HCT116 (cell line): ENCODE data around the gene PHC3. TPM values are rescaled to one million over a fixed set of nuclear protein-coding genes. Genes with fewer than 3 reads are reported as not detected.

ENCODE experiments used
- ATAC-seq: fragments of 200-7000 bp; cut with Tn5 transposase; 2 replicates; pipeline ENCODE4 v1.9.1; 2020; ENCODE audit warnings: mild to moderate bottlenecking, moderate library complexity
- BruUV-seq: library from RNA; stranded (reverse); fragments of 400-500 nt; replicated peaks from 2 replicates; lab custom pipeline; 2021; lab: Mats Ljungman, UMichigan
- CTCF ChIA-PET: fragments of 300-600 bp; sonication (Branson Sonifier 250); formaldehyde crosslinking; loops from one replicate; lab custom pipeline; 2021; ENCODE audit warnings: antibody characterized with exemption; lab: Charles Lee
- POLR2A ChIA-PET: fragments of 300-600, 350-600 bp; sonication (Branson Sonifier 250); formaldehyde crosslinking; loops from one replicate; lab custom pipeline; 2021; ENCODE audit warnings: antibody characterized with exemption; lab: Charles Lee
- RAD21 ChIA-PET, 2 experiments: fragments of 300-600 bp; sonication (Branson Sonifier 250); formaldehyde crosslinking; loops; one replicate each; lab custom pipeline; 2023; ENCODE audit warnings: low total read pairs in 2 of 2; ENCODE audit not compliant: uncharacterized antibody in 2 of 2, unreplicated experiment in 2 of 2, low non-redundant PET in 1 of 2; lab: Charles Lee
- DNase-seq: peaks from one replicate; pipeline ENCODE4 v3.0.0-alpha.2; 2010; ENCODE audit warnings: low read depth, low spot score
- H2AFZ ChIP-seq: fragments of 200-600 bp; shearing (Covaris generic), sonication (generic); 2 replicates; pipeline ENCODE4 v1.6.1; 2017; ENCODE audit warnings: low read depth, mixed run types, mixed read lengths, antibody characterized with exemption, low read length; ENCODE audit not compliant: poor library complexity, severe bottlenecking
- H3K27ac ChIP-seq: 2 replicates; pipeline ENCODE4 v1.5.1; 2012; ENCODE audit warnings: low read depth, low read length
- H3K27me3 ChIP-seq: fragments of 200-600 bp; sonication (generic); 2 replicates; pipeline ENCODE4 v1.6.1; 2016; ENCODE audit warnings: mixed run types, low read length, mixed read lengths; ENCODE audit not compliant: insufficient read depth
- H3K36me3 ChIP-seq, 2 experiments: fragments of 200-500 bp in 1 of 2; fragments of 200-600 bp in 1 of 2; sonication (Bioruptor generic) in 1 of 2; sonication (generic) in 1 of 2; 2 replicates each; pipeline versions ENCODE4 v1.5.1 to v1.6.1; 2014 to 2016; ENCODE audit warnings: low read length in 2 of 2, inconsistent platforms in 1 of 2, mixed read lengths in 1 of 2, mixed run types in 1 of 2; ENCODE audit not compliant: insufficient read depth in 2 of 2, control insufficient read depth in 1 of 2
- H3K4me1 ChIP-seq, 2 experiments: fragments of 200-600 bp in 1 of 2; sonication (generic) in 1 of 2; 2 replicates each; pipeline versions ENCODE4 v1.5.1 to v1.6.1; 2012 to 2017; ENCODE audit warnings: low read length in 2 of 2, inconsistent platforms in 1 of 2, mild to moderate bottlenecking in 1 of 2, mixed read lengths in 1 of 2, mixed run types in 1 of 2, moderate library complexity in 1 of 2; ENCODE audit not compliant: insufficient read depth in 2 of 2, control insufficient read depth in 1 of 2
- H3K4me2 ChIP-seq: fragments of 200-600 bp; sonication (generic); 2 replicates; pipeline ENCODE4 v1.6.1; 2017; ENCODE audit warnings: mixed run types, low read length, mixed read lengths
- H3K4me3 ChIP-seq, 2 experiments: fragments of 200-600 bp in 1 of 2; sonication (generic) in 1 of 2; replicated peaks in 1 of 2; 2 replicates each; pipeline ENCODE4 v1.5.1; 2011 to 2016; ENCODE audit warnings: low read length in 2 of 2, control low read depth in 1 of 2, low read depth in 1 of 2, mild to moderate bottlenecking in 1 of 2, mixed read lengths in 1 of 2, mixed run types in 1 of 2
- H3K79me2 ChIP-seq: fragments of 200-600 bp; sonication (generic); 2 replicates; pipeline ENCODE4 v1.6.1; 2017; ENCODE audit warnings: mild to moderate bottlenecking, mixed run types, low read length, moderate library complexity, mixed read lengths; ENCODE audit not compliant: insufficient read depth
- H3K9ac ChIP-seq: fragments of 200-600 bp; sonication (generic); 2 replicates; pipeline ENCODE4 v1.6.1; 2016; ENCODE audit warnings: low read length, mixed read lengths
- H3K9me2 ChIP-seq: fragments of 200-600 bp; sonication (generic), shearing (Covaris generic); 2 replicates; pipeline ENCODE4 v1.6.1; 2017; ENCODE audit warnings: mixed run types, mild to moderate bottlenecking, moderate library complexity; ENCODE audit not compliant: insufficient read depth
- H3K9me3 ChIP-seq, 2 experiments: fragments of 200-500 bp in 1 of 2; fragments of 200-600 bp in 1 of 2; sonication (Bioruptor generic) in 1 of 2; sonication (generic) in 1 of 2; 2 replicates each; pipeline ENCODE4 v1.6.1; 2014 to 2017; ENCODE audit warnings: low read length in 2 of 2, mixed read lengths in 2 of 2, inconsistent platforms in 1 of 2, low read depth in 1 of 2, mild to moderate bottlenecking in 1 of 2, mixed run types in 1 of 2, moderate library complexity in 1 of 2; ENCODE audit not compliant: control insufficient read depth in 1 of 2, insufficient read depth in 1 of 2
- H4K20me1 ChIP-seq: fragments of 200-600 bp; sonication (generic), shearing (Covaris generic); 2 replicates; pipeline ENCODE4 v1.6.1; 2017; ENCODE audit warnings: mixed run types, mild to moderate bottlenecking, moderate library complexity; ENCODE audit not compliant: insufficient read depth
- EGR1 ChIP-seq: IDR thresholded peaks from 2 replicates; pipeline ENCODE4 v1.6.1; 2012; ENCODE audit warnings: low read depth
- ELF1 ChIP-seq: IDR thresholded peaks from 2 replicates; pipeline ENCODE4 v1.6.1; 2012; ENCODE audit warnings: low read depth, borderline replicate concordance
- EZH2phosphoT487 ChIP-seq: fragments of 200-600 bp; IDR thresholded peaks from 2 replicates; pipeline ENCODE4 v1.6.1; 2018; ENCODE audit warnings: antibody characterized with exemption, borderline replicate concordance
- POLR2A ChIP-seq: IDR thresholded peaks from 2 replicates; pipeline ENCODE4 v1.7.0; 2011; ENCODE audit warnings: borderline replicate concordance; ENCODE audit not compliant: insufficient read depth, insufficient read length; ENCODE audit errors: extremely low read depth
- SP1 ChIP-seq: IDR thresholded peaks from 2 replicates; pipeline ENCODE4 v1.6.1; 2012; ENCODE audit warnings: low read depth
- SRF ChIP-seq: IDR thresholded peaks from 2 replicates; pipeline ENCODE4 v1.6.1; 2012; ENCODE audit warnings: low read depth
- TCF7L2 ChIP-seq: IDR thresholded peaks from 2 replicates; pipeline ENCODE4 v1.7.0; 2011; ENCODE audit warnings: borderline replicate concordance, inconsistent platforms; ENCODE audit not compliant: insufficient read depth, insufficient read length; ENCODE audit errors: extremely low read depth
- YY1 ChIP-seq: IDR thresholded peaks from 2 replicates; pipeline ENCODE4 v1.6.1; 2011; ENCODE audit warnings: low read length, low read depth, moderate library complexity, mild to moderate bottlenecking; ENCODE audit not compliant: insufficient replicate concordance; ENCODE audit errors: extremely low read depth
- ZFX ChIP-seq: fragments of 450-650 bp; IDR thresholded peaks from 2 replicates; pipeline ENCODE4 v1.6.1; 2017
- ZNF274 ChIP-seq: fragments of 200-500 bp; sonication (Bioruptor generic); IDR thresholded peaks from 2 replicates; pipeline ENCODE4 v1.6.1; 2014; ENCODE audit warnings: mild to moderate bottlenecking, low read depth, low read length, inconsistent platforms
- intact Hi-C: fragments of 100-400 bp; cut with micrococcal nuclease; formaldehyde crosslinking; loops from 2 replicates; pipeline ENCODE4 v1.10.0; 2022
- total RNA-seq: library from RNA; stranded (reverse); gene quantifications from one replicate; pipeline ENCODE4 v1.2.1, GENCODE V29; 2021; ENCODE audit not compliant: unreplicated experiment
- TF ChIP-seq, protein P1 (sequence below): IDR thresholded peaks from 2 replicates; pipeline ENCODE4 v1.6.1; 2012; ENCODE audit warnings: low read depth
- TF ChIP-seq, protein P2 (sequence below): IDR thresholded peaks from 2 replicates; pipeline ENCODE4 v1.6.1; 2012
- TF ChIP-seq, protein P3 (sequence below): IDR thresholded peaks from 2 replicates; pipeline ENCODE4 v1.6.1; 2011; ENCODE audit warnings: mild to moderate bottlenecking, low read length, moderate library complexity; ENCODE audit not compliant: insufficient replicate concordance; ENCODE audit errors: extremely low read depth
- TF ChIP-seq, protein P4 (sequence below), 3 experiments: fragments of 200-600 bp in 1 of 3; sonication (generic) in 1 of 3; IDR thresholded peaks in 2 of 3; conservative IDR thresholded peaks in 1 of 3; 2 replicates each; pipeline ENCODE4 v1.5.1; 2012 to 2017; ENCODE audit warnings: low read depth in 2 of 3, low read length in 2 of 3, antibody characterized with exemption in 1 of 3, borderline replicate concordance in 1 of 3, control low read depth in 1 of 3, mild to moderate bottlenecking in 1 of 3, mixed read lengths in 1 of 3, mixed run types in 1 of 3, moderate library complexity in 1 of 3; ENCODE audit not compliant: insufficient read depth in 1 of 3

The PHC3 gene
- total RNA-seq, 1 experiment from 2014 or later = 40.1 TPM

DNA sequence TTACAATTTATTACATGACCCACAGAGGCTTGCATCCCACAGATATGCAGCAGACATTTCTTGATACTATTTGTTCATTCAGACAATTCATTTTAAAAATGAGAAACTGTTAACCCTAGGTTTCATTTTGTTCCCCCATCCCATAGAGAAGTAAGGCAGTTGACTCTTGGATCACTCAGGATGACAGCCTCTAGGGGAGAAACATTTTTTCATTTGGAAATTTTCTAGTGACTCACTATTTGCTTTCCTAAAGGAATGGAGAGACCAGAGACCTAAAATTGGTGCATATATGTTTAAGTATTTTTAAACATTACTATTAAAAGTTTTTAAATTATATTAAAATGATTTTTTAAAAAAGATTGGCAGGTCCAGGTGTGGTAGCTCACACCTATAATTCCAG lies 19.5 kb upstream of the PHC3 start:
- ChIA-PET CTCF (interaction anchor here (1.2 kb wide), 1 partner anchor 12 kb away, joined by 4 read pairs; no protein-coding TSS in a partner anchor), POLR2A (no interaction called here), RAD21 (no interaction called here)
- Histone ChIP-seq H3K36me3 (no peaks in the 10 kb centered on the region), H3K9ac (no peak overlapping the region), H3K9me3 (no peaks in the 10 kb centered on the region), H4K20me1 (no peaks in the 10 kb centered on the region), H3K27me3 (no peaks in the 10 kb centered on the region), H2AFZ (no peak overlapping the region), H3K4me2 (no peak overlapping the region), H3K27ac (no peak overlapping the region), H3K4me3 (no peak overlapping the region), H3K4me1 (peaks cover 0 to 7% of the 10 kb centered on the region in 2 experiments; a peak in 2 of 4 replicates), H3K79me2 (no peaks in the 10 kb centered on the region), H3K9me2 (no peaks in the 10 kb centered on the region)
- no TSS peak for BruUV-seq
- ATAC-seq = no peak
- TF ChIP-seq SP1 (no peak), SRF (no peak), YY1 (no peak), POLR2A (no peak), ZNF274 (no peak), TCF7L2 (no peak), EZH2phosphoT487 (no peak), ELF1 (no peak), EGR1 (no peak), ZFX (no peak)
- TF ChIP-seq, protein P1, sequence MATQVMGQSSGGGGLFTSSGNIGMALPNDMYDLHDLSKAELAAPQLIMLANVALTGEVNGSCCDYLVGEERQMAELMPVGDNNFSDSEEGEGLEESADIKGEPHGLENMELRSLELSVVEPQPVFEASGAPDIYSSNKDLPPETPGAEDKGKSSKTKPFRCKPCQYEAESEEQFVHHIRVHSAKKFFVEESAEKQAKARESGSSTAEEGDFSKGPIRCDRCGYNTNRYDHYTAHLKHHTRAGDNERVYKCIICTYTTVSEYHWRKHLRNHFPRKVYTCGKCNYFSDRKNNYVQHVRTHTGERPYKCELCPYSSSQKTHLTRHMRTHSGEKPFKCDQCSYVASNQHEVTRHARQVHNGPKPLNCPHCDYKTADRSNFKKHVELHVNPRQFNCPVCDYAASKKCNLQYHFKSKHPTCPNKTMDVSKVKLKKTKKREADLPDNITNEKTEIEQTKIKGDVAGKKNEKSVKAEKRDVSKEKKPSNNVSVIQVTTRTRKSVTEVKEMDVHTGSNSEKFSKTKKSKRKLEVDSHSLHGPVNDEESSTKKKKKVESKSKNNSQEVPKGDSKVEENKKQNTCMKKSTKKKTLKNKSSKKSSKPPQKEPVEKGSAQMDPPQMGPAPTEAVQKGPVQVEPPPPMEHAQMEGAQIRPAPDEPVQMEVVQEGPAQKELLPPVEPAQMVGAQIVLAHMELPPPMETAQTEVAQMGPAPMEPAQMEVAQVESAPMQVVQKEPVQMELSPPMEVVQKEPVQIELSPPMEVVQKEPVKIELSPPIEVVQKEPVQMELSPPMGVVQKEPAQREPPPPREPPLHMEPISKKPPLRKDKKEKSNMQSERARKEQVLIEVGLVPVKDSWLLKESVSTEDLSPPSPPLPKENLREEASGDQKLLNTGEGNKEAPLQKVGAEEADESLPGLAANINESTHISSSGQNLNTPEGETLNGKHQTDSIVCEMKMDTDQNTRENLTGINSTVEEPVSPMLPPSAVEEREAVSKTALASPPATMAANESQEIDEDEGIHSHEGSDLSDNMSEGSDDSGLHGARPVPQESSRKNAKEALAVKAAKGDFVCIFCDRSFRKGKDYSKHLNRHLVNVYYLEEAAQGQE = no peak
- TF ChIP-seq, protein P2, sequence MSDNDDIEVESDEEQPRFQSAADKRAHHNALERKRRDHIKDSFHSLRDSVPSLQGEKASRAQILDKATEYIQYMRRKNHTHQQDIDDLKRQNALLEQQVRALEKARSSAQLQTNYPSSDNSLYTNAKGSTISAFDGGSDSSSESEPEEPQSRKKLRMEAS = no peak
- TF ChIP-seq, protein P3, sequence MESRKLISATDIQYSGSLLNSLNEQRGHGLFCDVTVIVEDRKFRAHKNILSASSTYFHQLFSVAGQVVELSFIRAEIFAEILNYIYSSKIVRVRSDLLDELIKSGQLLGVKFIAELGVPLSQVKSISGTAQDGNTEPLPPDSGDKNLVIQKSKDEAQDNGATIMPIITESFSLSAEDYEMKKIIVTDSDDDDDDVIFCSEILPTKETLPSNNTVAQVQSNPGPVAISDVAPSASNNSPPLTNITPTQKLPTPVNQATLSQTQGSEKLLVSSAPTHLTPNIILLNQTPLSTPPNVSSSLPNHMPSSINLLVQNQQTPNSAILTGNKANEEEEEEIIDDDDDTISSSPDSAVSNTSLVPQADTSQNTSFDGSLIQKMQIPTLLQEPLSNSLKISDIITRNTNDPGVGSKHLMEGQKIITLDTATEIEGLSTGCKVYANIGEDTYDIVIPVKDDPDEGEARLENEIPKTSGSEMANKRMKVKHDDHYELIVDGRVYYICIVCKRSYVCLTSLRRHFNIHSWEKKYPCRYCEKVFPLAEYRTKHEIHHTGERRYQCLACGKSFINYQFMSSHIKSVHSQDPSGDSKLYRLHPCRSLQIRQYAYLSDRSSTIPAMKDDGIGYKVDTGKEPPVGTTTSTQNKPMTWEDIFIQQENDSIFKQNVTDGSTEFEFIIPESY = no peak
- TF ChIP-seq, protein P4, sequence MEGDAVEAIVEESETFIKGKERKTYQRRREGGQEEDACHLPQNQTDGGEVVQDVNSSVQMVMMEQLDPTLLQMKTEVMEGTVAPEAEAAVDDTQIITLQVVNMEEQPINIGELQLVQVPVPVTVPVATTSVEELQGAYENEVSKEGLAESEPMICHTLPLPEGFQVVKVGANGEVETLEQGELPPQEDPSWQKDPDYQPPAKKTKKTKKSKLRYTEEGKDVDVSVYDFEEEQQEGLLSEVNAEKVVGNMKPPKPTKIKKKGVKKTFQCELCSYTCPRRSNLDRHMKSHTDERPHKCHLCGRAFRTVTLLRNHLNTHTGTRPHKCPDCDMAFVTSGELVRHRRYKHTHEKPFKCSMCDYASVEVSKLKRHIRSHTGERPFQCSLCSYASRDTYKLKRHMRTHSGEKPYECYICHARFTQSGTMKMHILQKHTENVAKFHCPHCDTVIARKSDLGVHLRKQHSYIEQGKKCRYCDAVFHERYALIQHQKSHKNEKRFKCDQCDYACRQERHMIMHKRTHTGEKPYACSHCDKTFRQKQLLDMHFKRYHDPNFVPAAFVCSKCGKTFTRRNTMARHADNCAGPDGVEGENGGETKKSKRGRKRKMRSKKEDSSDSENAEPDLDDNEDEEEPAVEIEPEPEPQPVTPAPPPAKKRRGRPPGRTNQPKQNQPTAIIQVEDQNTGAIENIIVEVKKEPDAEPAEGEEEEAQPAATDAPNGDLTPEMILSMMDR (IDR thresholded peaks at IDR 0.05 in 2 of 3, conservative IDR thresholded peaks at IDR 0.05 in 1 of 3; ENCODE audit: borderline replicate concordance in 1 of 3, insufficient read depth in 1 of 3, low read depth in 2 of 3, low read length in 2 of 3) = no peak
- intact Hi-C loops = no loop called here
- DNase-seq = no peak
